ENCODE results near the gene PSMD14. TPM values are rescaled to one million over a fixed set of nuclear protein-coding genes. Genes with fewer than 3 reads are reported as not detected.

PSMD14 gene
- total RNA-seq, 2 experiments from 2014 or later, result 17.1 to 22.1 TPM

- ChIA-PET CTCF (no interaction called here), POLR2A (no interaction called here)
- H3K4me1 Mint-ChIP-seq (ENCODE audit: low read depth), result peaks cover 5% of the 10 kb centered on the region
- Histone ChIP-seq H3K4me1 (ENCODE audit: insufficient read depth, low read length) (peaks cover 4% of the 10 kb centered on the region), H3K27me3 (ENCODE audit: control insufficient read depth in 1 of 2, insufficient read depth in 2 of 2, low read length in 2 of 2) (peaks cover 7% of the 10 kb centered on the region in 2 experiments), H3K9me3 (ENCODE audit: control insufficient read depth in 1 of 2, insufficient read depth in 1 of 2, low read length in 2 of 2) (no peaks in the 10 kb centered on the region), H3K4me3 (ENCODE audit: low read length) (no peak overlapping the region), H3K36me3 (ENCODE audit: insufficient read depth, low read length) (no peaks in the 10 kb centered on the region), H3K27ac (ENCODE audit: low read depth in 1 of 2, low read length in 2 of 2) (no peak overlapping the region)
- no peak for DNase-seq
- ATAC-seq (ENCODE audit: poor library complexity), result no peak
- intact Hi-C loops (cut with DNase I, micrococcal nuclease), result no loop called here
- no peaks in the 10 kb centered on the region for H3K9me3 Mint-ChIP-seq
- H3K4me3 Mint-ChIP-seq, result no peak overlapping the region
- H3K27ac Mint-ChIP-seq, result no peak overlapping the region
- peaks cover 13% of the 10 kb centered on the region for H3K27me3 Mint-ChIP-seq
- no peak for TF ChIP-seq CTCF (IDR thresholded peaks at IDR 0.05)
- H3K36me3 Mint-ChIP-seq (ENCODE audit: low read depth), result peaks cover 13% of the 10 kb centered on the region
Observed at GRCh38 chr2:161409308-161409907, 101.2 kb downstream of the PSMD14 start.

DNA sequence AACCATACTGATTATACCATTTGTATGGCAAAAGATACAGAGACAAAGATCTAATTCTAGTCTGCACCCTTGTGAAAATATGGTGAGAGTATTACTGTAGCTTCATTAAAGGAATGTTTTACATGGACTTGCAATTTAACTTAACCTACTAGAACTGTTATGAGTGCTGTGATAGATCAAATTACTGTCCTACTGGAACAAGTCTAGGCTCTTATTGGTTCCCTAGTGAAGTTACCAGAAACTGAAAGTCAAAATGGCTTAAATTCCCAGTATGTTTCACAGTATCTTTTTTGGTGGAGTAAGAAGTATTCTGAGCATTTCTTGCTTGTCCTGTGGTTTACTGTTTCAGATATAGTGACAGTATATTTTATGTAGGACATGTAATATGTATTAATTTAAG is 104.1 kb downstream of the PSMD14 start:
- no peak overlapping the region for H3K4me3 Mint-ChIP-seq
- no peaks in the 10 kb centered on the region for H3K9me3 Mint-ChIP-seq
- no peak for TF ChIP-seq CTCF (IDR thresholded peaks at IDR 0.05)
- Histone ChIP-seq H3K36me3 (ENCODE audit: insufficient read depth, low read length) (no peaks in the 10 kb centered on the region), H3K9me3 (ENCODE audit: control insufficient read depth in 1 of 2, insufficient read depth in 1 of 2, low read length in 2 of 2) (peaks cover 0 to 10% of the 10 kb centered on the region in 2 experiments), H3K4me1 (ENCODE audit: insufficient read depth, low read length) (peaks cover 33% of the 10 kb centered on the region), H3K27me3 (ENCODE audit: control insufficient read depth in 1 of 2, insufficient read depth in 2 of 2, low read length in 2 of 2) (peaks cover 32 to 37% of the 10 kb centered on the region in 2 experiments), H3K27ac (ENCODE audit: low read depth in 1 of 2, low read length in 2 of 2) (no peak overlapping the region), H3K4me3 (ENCODE audit: low read length) (no peak overlapping the region)
- intact Hi-C loops (cut with DNase I, micrococcal nuclease), result no loop called here
- H3K36me3 Mint-ChIP-seq (ENCODE audit: low read depth), result peaks cover 13% of the 10 kb centered on the region
- ATAC-seq (ENCODE audit: poor library complexity) (no peak), DNase-seq (no peak)
- ChIA-PET POLR2A (no interaction called here), CTCF (interaction anchor here (1.1 kb wide), 1 partner anchor 30 kb away, joined by 3 read pairs; no protein-coding TSS in a partner anchor)
- H3K27ac Mint-ChIP-seq, result no peak overlapping the region
- peaks cover 30% of the 10 kb centered on the region for H3K4me1 Mint-ChIP-seq (ENCODE audit: low read depth)
- peaks cover 39% of the 10 kb centered on the region for H3K27me3 Mint-ChIP-seq

DNA sequence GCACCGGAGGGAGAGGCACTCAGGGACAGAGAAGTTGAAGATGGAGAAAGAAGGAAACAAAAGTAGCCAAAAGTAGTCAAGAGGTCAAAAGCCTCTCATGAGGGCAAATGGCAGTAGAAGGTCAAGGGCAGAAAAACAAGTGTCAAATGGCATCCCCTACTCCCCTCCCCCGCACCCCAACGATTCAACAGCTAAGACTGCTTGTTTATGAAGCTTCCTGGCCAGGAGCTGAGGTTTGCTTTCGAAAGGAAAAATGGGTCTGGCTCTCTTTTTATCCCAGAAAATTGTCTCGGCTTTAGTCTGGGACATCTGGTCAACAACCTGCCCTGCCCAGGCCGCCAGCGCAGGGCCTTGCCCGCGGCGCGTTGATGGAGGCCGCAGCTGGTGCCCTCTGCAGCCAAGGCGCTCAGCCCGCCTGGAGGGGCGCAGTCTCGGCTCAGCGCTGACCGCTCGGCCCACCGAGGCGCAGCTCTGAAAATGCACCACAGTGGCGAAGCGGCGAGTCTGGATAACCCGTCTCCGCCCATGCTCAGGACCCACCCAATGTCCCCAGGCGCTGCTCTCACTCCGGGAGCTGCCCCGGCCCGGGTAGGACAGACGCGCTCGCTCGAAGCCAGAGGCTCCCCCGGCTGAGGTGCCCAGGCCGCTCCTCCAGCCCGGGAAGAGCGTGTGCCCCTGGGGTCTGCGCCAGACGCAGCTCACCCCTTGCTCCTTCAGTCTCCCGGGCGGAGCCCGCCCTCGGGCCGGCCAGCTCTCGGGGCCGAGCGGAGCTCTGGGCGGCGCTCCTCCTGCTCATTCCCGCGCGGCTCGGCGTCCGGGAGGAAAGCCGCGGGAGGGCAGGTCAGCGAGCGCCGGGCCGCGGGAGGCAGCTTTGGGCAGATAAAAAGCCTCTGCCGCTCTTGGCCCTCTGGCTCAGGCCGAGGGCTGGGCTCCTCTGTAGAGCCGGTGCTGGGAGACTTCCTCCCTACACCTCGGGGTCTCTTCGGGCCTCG is 106.1 kb downstream of the PSMD14 start:
- Mint-ChIP-seq H3K9me3 (no peaks in the 10 kb centered on the region), H3K27me3 (peaks cover 59% of the 10 kb centered on the region), H3K27ac (no peak overlapping the region), H3K4me3 (peak overlapping the region; percentile 75), H3K4me1 (ENCODE audit: low read depth) (peaks cover 50% of the 10 kb centered on the region), H3K36me3 (ENCODE audit: low read depth) (peaks cover 7% of the 10 kb centered on the region)
- Histone ChIP-seq H3K27me3 (ENCODE audit: control insufficient read depth in 1 of 2, insufficient read depth in 2 of 2, low read length in 2 of 2) (peaks cover 51 to 57% of the 10 kb centered on the region in 2 experiments), H3K4me1 (ENCODE audit: insufficient read depth, low read length) (peaks cover 48% of the 10 kb centered on the region), H3K4me3 (ENCODE audit: low read length) (peak overlapping the region; percentile 27), H3K27ac (ENCODE audit: low read depth in 1 of 2, low read length in 2 of 2) (no peak overlapping the region), H3K36me3 (ENCODE audit: insufficient read depth, low read length) (no peaks in the 10 kb centered on the region), H3K9me3 (ENCODE audit: control insufficient read depth in 1 of 2, insufficient read depth in 1 of 2, low read length in 2 of 2) (peaks cover 0 to 16% of the 10 kb centered on the region in 2 experiments)
- intact Hi-C loops (cut with DNase I, micrococcal nuclease), result loop anchor here in 1 of 2 experiments (5.0 kb wide), 1 partner anchor 277 kb away; no protein-coding TSS in a partner anchor
- POLR2A ChIA-PET, result interaction anchor here (1.5 kb wide), 1 partner anchor 11 kb away, joined by 4 read pairs; no protein-coding TSS in a partner anchor
- no peak for TF ChIP-seq CTCF (IDR thresholded peaks at IDR 0.05)
- ATAC-seq (ENCODE audit: poor library complexity) (peak; percentile 35), DNase-seq (peak in 1 of 14 experiments; percentile 20)
- CTCF ChIA-PET, result no interaction called here

All from CD4-positive, alpha-beta T cell (primary cell).